ENCODE measurements around the gene GAL3ST1.
"Not testable (repeated sequence)": the region's sequence is repeated elsewhere in the genome, so short reads cannot be mapped to it uniquely, and the experiment has no call there.

GRCh38 chr22:30541511-30541910, 33.0 kb downstream of the GAL3ST1 start:
- not testable (repeated sequence) for TF ChIP-seq FOXJ3 (CRISPR knock-in tag; IDR thresholded peaks at IDR 0.05); EP300 (IDR thresholded peaks at IDR 0.05; ENCODE audit: borderline replicate concordance in 1 of 2, low read depth in 1 of 2, low read length in 1 of 2); RFX5 (IDR thresholded peaks at IDR 0.05; ENCODE audit: low read length); RAD21 (IDR thresholded peaks at IDR 0.05; ENCODE audit: low read length); CTCF (IDR thresholded peaks at IDR 0.05); ZBTB33 (IDR thresholded peaks at IDR 0.05; ENCODE audit: borderline replicate concordance, low read depth); MAX (IDR thresholded peaks at IDR 0.05; ENCODE audit: low read depth); RCOR1 (IDR thresholded peaks at IDR 0.05; ENCODE audit: low read length); EZH2phosphoT487 (IDR thresholded peaks at IDR 0.05; ENCODE audit: borderline replicate concordance, low read depth); JUND (IDR thresholded peaks at IDR 0.05); CHD2 (IDR thresholded peaks at IDR 0.05; ENCODE audit: low read length, partially characterized antibody)
